Hepatocyte (in vitro differentiated cells): ENCODE results near the gene FBXL13. TPM values are rescaled to one million over a fixed set of nuclear protein-coding genes. Genes with fewer than 3 reads are reported as not detected.
A peak's percentile ranks its signal among the peaks of the same experiment; 100 is the strongest.
"Not testable (repeated sequence)": the region's sequence is repeated elsewhere in the genome, so short reads cannot be mapped to it uniquely, and the experiment has no call there.

Experiments
- DNase-seq: peaks from one replicate; pipeline ENCODE4 v3.0.0-alpha.2; 2016; ENCODE audit warnings: low spot score
- H2AFZ ChIP-seq: fragments of 200-600 bp; sonication (generic); 2 replicates; pipeline ENCODE4 v1.6.0; 2016; ENCODE audit warnings: antibody characterized with exemption, mild to moderate bottlenecking
- H3K27ac ChIP-seq: fragments of 200-600 bp; sonication (generic); 2 replicates; pipeline ENCODE4 v1.5.1; 2016; ENCODE audit warnings: mild to moderate bottlenecking
- H3K27me3 ChIP-seq: fragments of 200-600 bp; sonication (generic); 2 replicates; pipeline ENCODE4 v1.6.1; 2016
- H3K36me3 ChIP-seq: fragments of 200-600 bp; sonication (generic); replicated peaks from 2 replicates; pipeline ENCODE4 v1.5.1; 2016; ENCODE audit warnings: low read depth; ENCODE audit not compliant: insufficient read depth
- H3K4me1 ChIP-seq: fragments of 200-600 bp; sonication (generic); 2 replicates; pipeline ENCODE4 v1.5.1; 2016; ENCODE audit warnings: mild to moderate bottlenecking, moderate library complexity; ENCODE audit not compliant: insufficient read depth
- H3K4me2 ChIP-seq: fragments of 200-600 bp; sonication (generic); 2 replicates; pipeline ENCODE4 v1.6.0; 2016
- H3K4me3 ChIP-seq: fragments of 200-600 bp; sonication (generic); 2 replicates; pipeline ENCODE4 v1.5.1; 2016; ENCODE audit warnings: mild to moderate bottlenecking
- H3K79me2 ChIP-seq: fragments of 200-600 bp; sonication (generic); 2 replicates; pipeline ENCODE4 v1.6.0; 2017; ENCODE audit warnings: mild to moderate bottlenecking
- H3K9me2 ChIP-seq: fragments of 200-600 bp; sonication (generic); replicated peaks from 2 replicates; pipeline ENCODE4 v1.6.0; 2017; ENCODE audit warnings: mild to moderate bottlenecking; ENCODE audit not compliant: insufficient read depth
- H3K9me3 ChIP-seq: fragments of 200-600 bp; sonication (generic); 2 replicates; pipeline ENCODE4 v1.5.1; 2016; ENCODE audit warnings: low read depth, mild to moderate bottlenecking
- H4K20me1 ChIP-seq: fragments of 200-600 bp; sonication (generic); 2 replicates; pipeline ENCODE4 v1.6.0; 2016; ENCODE audit warnings: mild to moderate bottlenecking; ENCODE audit not compliant: insufficient read depth, poor library complexity, severe bottlenecking
- WGBS: methylation state at CpG from one replicate; pipeline ENCODE4 v1.1.6; 2016; ENCODE audit warnings: low lambda C conversion rate; ENCODE audit errors: missing lambda C conversion rate; 5-methylcytosine and 5-hydroxymethylcytosine counted together
- polyA plus RNA-seq: library from polyadenylated mRNA; unstranded; fragments of >200 nt; fragmentation: Nextera tagmentation; extraction: Ambion mirVana; gene quantifications from 2 replicates; pipeline ENCODE4 v1.2.1, GENCODE V29; 2016
- small RNA-seq: library from RNA; depleted of rRNA; stranded (forward); fragments of <200 nt; gene quantifications from one replicate; pipeline ENCODE3, GENCODE V24; 2014
- total RNA-seq: library from RNA; depleted of rRNA; stranded (reverse); fragments of >200 nt; gene quantifications from 2 replicates; pipeline ENCODE4 v1.2.3, GENCODE V29; 2014

Gene FBXL13
- total and polyA plus RNA-seq, 2 experiments from 2014 or later, result 0.30 to 1.8 TPM

- H3K27me3 ChIP-seq, H3K4me1 ChIP-seq, H3K27ac ChIP-seq, H3K36me3 ChIP-seq, H4K20me1 ChIP-seq, H2AFZ ChIP-seq, H3K9me3 ChIP-seq, H3K4me3 ChIP-seq, H3K4me2 ChIP-seq, H3K9me2 ChIP-seq, H3K79me2 ChIP-seq, DNase-seq: not testable (repeated sequence)
- WGBS, result 96% methylated on average over 2 of the region's 2 CpGs
These were observed 285.8 kb downstream of the FBXL13 start for GRCh38 chr7:102788770-102789169.

GRCh38 chr7:102780926-102781325 is 293.7 kb downstream of the FBXL13 start:
- H3K79me2 ChIP-seq, H3K9me3 ChIP-seq, DNase-seq, H3K4me1 ChIP-seq, H3K27ac ChIP-seq, H4K20me1 ChIP-seq, H3K27me3 ChIP-seq, H2AFZ ChIP-seq, H3K4me2 ChIP-seq, H3K36me3 ChIP-seq, H3K4me3 ChIP-seq, H3K9me2 ChIP-seq: not testable (repeated sequence)
- WGBS, result 96% methylated on average over 10 of the region's 10 CpGs

GRCh38 chr7:102778663-102779062 is 295.9 kb downstream of the FBXL13 start:
- H2AFZ ChIP-seq, H3K27me3 ChIP-seq, H3K36me3 ChIP-seq, H3K4me3 ChIP-seq, H3K27ac ChIP-seq, H3K79me2 ChIP-seq, H3K9me3 ChIP-seq, H3K9me2 ChIP-seq, H4K20me1 ChIP-seq, H3K4me1 ChIP-seq, H3K4me2 ChIP-seq, DNase-seq: not testable (repeated sequence)
- WGBS, result 77% methylated on average over 3 of the region's 3 CpGs

GRCh38 chr7:102776217-102776616 is 298.4 kb downstream of the FBXL13 start:
- not testable (repeated sequence) for H3K27ac ChIP-seq, H2AFZ ChIP-seq, H3K4me1 ChIP-seq, H3K79me2 ChIP-seq, H3K27me3 ChIP-seq, H3K4me2 ChIP-seq, H3K9me3 ChIP-seq, H3K4me3 ChIP-seq, DNase-seq, H3K9me2 ChIP-seq, H3K36me3 ChIP-seq, H4K20me1 ChIP-seq

- H3K27me3 ChIP-seq, H3K4me1 ChIP-seq, DNase-seq, H3K36me3 ChIP-seq, H4K20me1 ChIP-seq, H3K27ac ChIP-seq, H2AFZ ChIP-seq, H3K9me2 ChIP-seq, H3K4me2 ChIP-seq, H3K4me3 ChIP-seq, H3K9me3 ChIP-seq, H3K79me2 ChIP-seq: not testable (repeated sequence)
- WGBS, result 96% methylated on average over 3 of the region's 3 CpGs
These were observed 304.1 kb downstream of the FBXL13 start for GRCh38 chr7:102770467-102770866.

- not testable (repeated sequence) for H3K79me2 ChIP-seq, DNase-seq, H3K4me2 ChIP-seq, H3K9me3 ChIP-seq, H2AFZ ChIP-seq, H3K9me2 ChIP-seq, H3K4me1 ChIP-seq, H3K4me3 ChIP-seq, H3K27ac ChIP-seq, H4K20me1 ChIP-seq, H3K36me3 ChIP-seq, H3K27me3 ChIP-seq
- WGBS, result 97% methylated on average over 2 of the region's 3 CpGs
These were observed 304.9 kb downstream of the FBXL13 start for GRCh38 chr7:102769657-102770192.

- not testable (repeated sequence) for H3K9me2 ChIP-seq, H3K79me2 ChIP-seq, H3K9me3 ChIP-seq, H3K4me1 ChIP-seq, H3K27me3 ChIP-seq, H3K4me2 ChIP-seq, H4K20me1 ChIP-seq, H3K4me3 ChIP-seq, DNase-seq, H2AFZ ChIP-seq, H3K36me3 ChIP-seq
- H3K27ac ChIP-seq, result peak overlapping the region; percentile 70
- 58% methylated on average over 6 of the region's 6 CpGs for WGBS
These were observed 311.2 kb downstream of the FBXL13 start for GRCh38 chr7:102763295-102763905.

Small RNA genes within 50 kb of the gene (small RNA-seq; reads per million reads assigned to genes)
- gene RNU6-1136P, result not detected

Other genes with a start within 250 kb of the FBXL13 start
- 40.8 and 50.8 TPM in 2 replicates for gene LRRC17, start 161.8 kb downstream of the FBXL13 start, total RNA-seq
- gene LRRC17, start 161.8 kb downstream of the FBXL13 start, polyA plus RNA-seq, result 16.0 and 20.4 TPM in 2 replicates
- gene ARMC10, start 344 bp upstream of the FBXL13 start, total RNA-seq, result 27.2 and 35.7 TPM in 2 replicates
- 28.5 and 33.5 TPM in 2 replicates for gene ARMC10, start 344 bp upstream of the FBXL13 start, polyA plus RNA-seq
- gene NAPEPLD, start 74.3 kb upstream of the FBXL13 start, total RNA-seq, result 11.0 and 17.3 TPM in 2 replicates
- gene NAPEPLD, start 74.3 kb upstream of the FBXL13 start, polyA plus RNA-seq, result 12.0 and 12.9 TPM in 2 replicates
- 59.3 and 67.6 TPM in 2 replicates for gene PMPCB, start 222.6 kb upstream of the FBXL13 start, total RNA-seq
- gene PMPCB, start 222.6 kb upstream of the FBXL13 start, polyA plus RNA-seq, result 53.3 and 63.0 TPM in 2 replicates